Neutrophil (primary cell): ENCODE data around the gene TEX13D.
"Not testable (repeated sequence)": the region's sequence is repeated elsewhere in the genome, so short reads cannot be mapped to it uniquely, and the experiment has no call there.

Experiments used
- H3K27ac ChIP-seq: fragments of 200-600 bp; sonication (generic); 2 replicates; pipeline ENCODE4 v1.5.1; 2016; ENCODE audit warnings: mild to moderate bottlenecking, moderate library complexity
- H3K27me3 ChIP-seq: fragments of 200-600 bp; sonication (generic); 2 replicates; pipeline ENCODE4 v1.6.0; 2016; ENCODE audit warnings: mild to moderate bottlenecking
- H3K36me3 ChIP-seq: fragments of 200-600 bp; sonication (generic); 2 replicates; pipeline ENCODE4 v1.5.1; 2017
- H3K4me1 ChIP-seq, 2 experiments: fragments of 200-600 bp in 1 of 2; sonication (generic) in 1 of 2; 1 replicate in 1 of 2; 2 replicates in 1 of 2; pipeline versions ENCODE4 v1.5.1 to v1.6.1; 2013 to 2016; ENCODE audit warnings: low read depth in 1 of 2, low read length in 1 of 2, mild to moderate bottlenecking in 1 of 2, moderate library complexity in 1 of 2; ENCODE audit not compliant: control insufficient read depth in 1 of 2, insufficient read depth in 1 of 2
- H3K4me3 ChIP-seq, 2 experiments: fragments of 200-600 bp in 1 of 2; sonication (generic) in 1 of 2; 1 replicate in 1 of 2; 2 replicates in 1 of 2; pipeline ENCODE4 v1.5.1; 2013 to 2016; ENCODE audit warnings: low read depth in 1 of 2, low read length in 1 of 2, mild to moderate bottlenecking in 1 of 2, moderate library complexity in 1 of 2
- H3K9me3 ChIP-seq: fragments of 200-600 bp; sonication (generic); 2 replicates; pipeline ENCODE4 v1.5.1; 2016
- TF ChIP-seq, protein P1 (sequence below): fragments of 200-600 bp; sonication (generic); IDR thresholded peaks from 2 replicates; pipeline ENCODE4 v1.5.1; 2016; ENCODE audit warnings: antibody characterized with exemption

Gene TEX13D

DNA sequence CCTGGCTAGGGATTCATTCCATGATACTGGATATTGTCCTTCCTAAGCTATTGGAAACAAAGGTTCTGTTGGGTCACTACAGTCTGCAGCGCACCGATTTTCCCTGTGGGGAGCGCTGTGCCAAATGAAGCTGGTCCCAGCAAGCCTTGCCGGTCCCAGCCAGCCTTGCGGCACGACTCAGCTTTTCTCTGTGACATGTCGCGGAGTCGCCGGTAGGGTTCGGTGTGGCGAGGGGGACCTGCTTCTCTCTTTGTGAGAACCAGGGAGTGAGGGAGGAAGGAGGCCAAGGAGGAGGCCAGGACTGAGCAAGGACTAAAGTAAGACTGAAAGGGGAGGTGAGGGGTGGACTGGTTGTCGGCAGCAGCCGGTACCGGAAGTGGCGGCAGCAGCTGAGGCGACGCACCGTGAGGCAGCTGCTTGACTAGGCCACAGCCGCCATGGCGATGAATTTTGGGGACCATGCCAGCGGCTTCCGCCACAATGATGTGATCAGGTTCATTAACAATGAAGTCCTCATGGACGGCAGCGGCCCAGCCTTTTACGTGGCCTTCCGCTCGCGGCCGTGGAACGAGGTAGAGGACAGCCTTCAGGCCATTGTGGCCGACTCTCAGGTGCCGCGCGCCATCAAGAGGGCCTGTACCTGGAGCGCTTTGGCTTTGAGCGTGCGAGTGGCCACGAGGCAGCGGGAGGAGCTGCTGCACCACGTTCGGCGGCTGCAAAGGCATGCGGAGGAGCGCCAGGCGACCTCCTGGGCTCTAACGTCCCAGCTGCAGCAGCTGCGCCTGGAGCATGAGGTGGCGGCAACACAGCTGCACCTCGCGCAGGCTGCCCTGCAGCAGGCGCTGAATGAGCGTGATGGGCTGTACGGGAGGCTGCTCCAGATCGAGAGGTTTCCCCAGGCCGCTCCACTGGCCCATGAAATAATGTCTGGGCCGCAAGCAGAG, at the start of gene TEX13D:
TEX13D (plus strand) TSS at position 180 of the 944 bp plus-strand sequence; CDS start at position 438, 258 bp downstream.
- Histone ChIP-seq H3K36me3 (no peaks in the 10 kb centered on the region), H3K4me3 (no peak within 1 kb of the TSS), H3K9me3 (no peaks in the 10 kb centered on the region), H3K4me1 (no peaks in the 10 kb centered on the region), H3K27me3 (no peaks in the 10 kb centered on the region), H3K27ac (no peak within 1 kb of the TSS)
- TF ChIP-seq, protein P1, sequence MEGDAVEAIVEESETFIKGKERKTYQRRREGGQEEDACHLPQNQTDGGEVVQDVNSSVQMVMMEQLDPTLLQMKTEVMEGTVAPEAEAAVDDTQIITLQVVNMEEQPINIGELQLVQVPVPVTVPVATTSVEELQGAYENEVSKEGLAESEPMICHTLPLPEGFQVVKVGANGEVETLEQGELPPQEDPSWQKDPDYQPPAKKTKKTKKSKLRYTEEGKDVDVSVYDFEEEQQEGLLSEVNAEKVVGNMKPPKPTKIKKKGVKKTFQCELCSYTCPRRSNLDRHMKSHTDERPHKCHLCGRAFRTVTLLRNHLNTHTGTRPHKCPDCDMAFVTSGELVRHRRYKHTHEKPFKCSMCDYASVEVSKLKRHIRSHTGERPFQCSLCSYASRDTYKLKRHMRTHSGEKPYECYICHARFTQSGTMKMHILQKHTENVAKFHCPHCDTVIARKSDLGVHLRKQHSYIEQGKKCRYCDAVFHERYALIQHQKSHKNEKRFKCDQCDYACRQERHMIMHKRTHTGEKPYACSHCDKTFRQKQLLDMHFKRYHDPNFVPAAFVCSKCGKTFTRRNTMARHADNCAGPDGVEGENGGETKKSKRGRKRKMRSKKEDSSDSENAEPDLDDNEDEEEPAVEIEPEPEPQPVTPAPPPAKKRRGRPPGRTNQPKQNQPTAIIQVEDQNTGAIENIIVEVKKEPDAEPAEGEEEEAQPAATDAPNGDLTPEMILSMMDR, result no peak

DNA sequence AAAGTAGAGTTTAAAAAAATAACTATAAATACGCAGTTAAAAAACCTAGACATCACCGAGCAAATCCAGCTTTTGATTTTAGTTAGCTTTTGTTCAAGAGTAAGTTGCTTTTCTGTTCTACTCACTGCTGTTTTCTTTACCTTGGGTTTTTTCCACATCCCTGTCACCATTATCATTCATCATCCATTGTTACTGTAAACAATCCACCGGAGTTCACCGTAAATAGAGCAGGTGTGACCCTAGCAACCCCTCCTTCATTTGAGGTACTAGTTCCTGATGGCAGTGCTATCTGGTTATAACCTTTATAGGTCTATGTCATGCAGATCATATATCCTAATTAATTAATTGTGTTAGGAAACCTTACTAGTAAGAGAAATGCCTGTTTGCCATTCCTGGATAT, 43.0 kb upstream of the TEX13D start:
- Histone ChIP-seq H3K27me3 (no peaks in the 10 kb centered on the region), H3K4me1 (no peaks in the 10 kb centered on the region), H3K36me3 (no peaks in the 10 kb centered on the region), H3K4me3 (no peak overlapping the region), H3K27ac (no peak overlapping the region), H3K9me3 (no peaks in the 10 kb centered on the region)
- TF ChIP-seq, protein P1, result no peak

DNA sequence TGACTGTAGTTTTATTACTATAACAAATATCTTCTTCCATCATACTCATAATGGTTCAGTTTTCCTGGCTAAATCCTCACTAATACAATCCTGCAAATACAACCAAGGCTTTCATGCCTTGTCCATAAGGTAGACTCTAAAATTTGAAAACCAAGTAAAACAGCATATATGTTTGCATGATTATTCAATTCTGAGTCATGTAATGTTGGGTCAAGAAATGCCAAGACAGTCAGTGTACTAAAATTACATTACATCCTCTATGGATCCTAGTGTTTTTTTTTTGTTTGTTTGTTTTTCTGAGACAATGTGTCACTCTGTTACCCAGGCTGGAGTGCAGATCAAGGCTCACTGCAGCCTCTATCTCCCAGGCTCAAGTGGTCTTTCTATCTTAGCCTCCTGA, 38.6 kb upstream of the TEX13D start:
- H3K36me3 ChIP-seq, result no peaks in the 10 kb centered on the region
- no peaks in the 10 kb centered on the region for H3K9me3 ChIP-seq
- TF ChIP-seq, protein P1, result no peak
- no peaks in the 10 kb centered on the region for H3K27me3 ChIP-seq
- no peaks in the 10 kb centered on the region for H3K4me1 ChIP-seq
- no peak overlapping the region for H3K27ac ChIP-seq
- H3K4me3 ChIP-seq, result no peak overlapping the region

DNA sequence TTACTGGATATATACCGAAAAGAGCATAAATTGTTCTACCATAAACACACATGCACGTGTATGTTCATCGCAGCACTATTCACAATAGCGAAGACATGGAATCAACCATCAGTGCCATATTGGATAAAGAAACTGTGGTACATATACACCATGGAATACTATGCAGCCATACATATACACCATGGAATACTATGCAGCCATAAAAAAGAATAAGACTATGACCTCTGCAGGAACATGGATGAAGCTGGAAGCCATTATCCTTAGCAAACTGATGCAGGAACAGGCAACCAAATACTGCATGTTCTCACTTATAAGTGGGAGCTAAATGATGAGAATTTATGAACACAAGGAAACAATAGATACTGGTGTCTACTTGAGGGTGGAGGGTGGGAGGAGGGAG, 33.1 kb upstream of the TEX13D start:
- H3K4me3 ChIP-seq, H3K36me3 ChIP-seq, H3K27ac ChIP-seq: not testable (repeated sequence)

DNA sequence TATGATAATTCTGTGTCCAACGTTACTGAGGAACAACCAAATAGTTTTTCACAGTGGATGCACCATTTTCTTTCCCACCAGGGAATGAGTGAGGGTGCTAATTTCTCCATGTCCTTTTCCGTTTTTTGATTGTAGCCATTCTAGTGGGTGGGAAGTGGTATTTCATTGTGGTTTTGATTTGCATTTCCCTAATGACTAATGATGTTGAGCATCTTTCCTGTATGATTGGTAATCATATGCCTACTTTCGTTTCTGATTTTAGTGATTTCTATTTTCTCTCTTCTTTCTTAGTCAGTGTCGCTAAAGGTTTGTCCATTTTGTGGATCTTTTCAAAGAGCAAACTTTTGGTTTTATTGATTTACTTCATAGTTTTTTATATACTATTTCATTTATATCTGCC, 32.1 kb upstream of the TEX13D start:
- Histone ChIP-seq H3K27ac (no peak overlapping the region), H3K27me3 (no peaks in the 10 kb centered on the region), H3K9me3 (no peaks in the 10 kb centered on the region), H3K4me3 (no peak overlapping the region), H3K36me3 (no peaks in the 10 kb centered on the region), H3K4me1 (peaks cover 0 to 3% of the 10 kb centered on the region in 2 experiments)
- TF ChIP-seq, protein P1, result no peak

More for the DNA sequence above, 33.1 kb upstream of the TEX13D start:
- not testable (repeated sequence) for H3K9me3 ChIP-seq, H3K27me3 ChIP-seq, H3K4me1 ChIP-seq

DNA sequence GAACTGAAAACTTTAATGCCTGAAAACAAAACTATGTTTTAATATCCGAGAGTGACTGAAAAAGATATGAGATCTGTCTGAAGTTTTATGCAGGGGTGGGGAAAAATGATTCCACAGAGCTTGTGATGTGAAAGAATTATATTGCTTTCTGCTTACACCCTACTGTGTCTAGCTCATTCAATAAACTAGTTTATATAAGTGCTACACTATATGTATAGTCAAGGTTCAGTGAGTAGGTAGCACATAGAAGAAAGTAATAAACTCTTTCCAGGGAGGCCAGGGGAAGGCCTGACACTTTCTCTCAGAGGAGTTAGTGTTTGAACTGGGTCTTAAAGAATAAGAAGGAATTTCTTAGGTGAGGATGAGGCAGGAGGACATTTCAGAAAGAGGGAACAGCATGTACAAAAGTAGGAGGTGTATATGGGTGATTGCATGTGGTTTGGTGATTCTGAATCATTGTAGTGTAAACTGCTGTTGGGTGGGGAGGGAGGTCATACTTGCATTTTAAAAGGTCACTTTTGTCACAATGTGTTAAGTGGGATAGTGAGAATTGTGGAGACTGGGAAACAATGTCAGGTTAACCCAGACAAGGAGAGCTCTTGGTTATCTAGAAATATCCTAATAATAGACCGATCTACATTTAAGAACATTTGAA, 25.1 kb upstream of the TEX13D start:
- no peaks in the 10 kb centered on the region for H3K27me3 ChIP-seq
- H3K36me3 ChIP-seq, result no peaks in the 10 kb centered on the region
- H3K4me1 ChIP-seq, result no peaks in the 10 kb centered on the region
- H3K4me3 ChIP-seq, result no peak overlapping the region
- no peak overlapping the region for H3K27ac ChIP-seq
- H3K9me3 ChIP-seq, result no peaks in the 10 kb centered on the region
- TF ChIP-seq, protein P1, result no peak
